ENCODE data around the gene LSAMP. TPM values are rescaled to one million over a fixed set of nuclear protein-coding genes. Genes with fewer than 3 reads are reported as not detected.
A peak's percentile ranks its signal among the peaks of the same experiment; 100 is the strongest.

The LSAMP gene
- total and polyA plus RNA-seq, 9 of the 15 experiments (the other 6 are each of a cell fraction or from before 2014, with no cell fraction given) = 0.09 to 0.11 TPM; not detected in 7

- CTCF ChIA-PET (ENCODE audit: low intra/inter-chr PET ratio) = no interaction called here
- in situ Hi-C loops (cut with MboI) = no loop called here
- Histone ChIP-seq H3K27ac (ENCODE audit: extremely low read depth, low read depth, low read length) (no peak overlapping the region), H3K36me3 (ENCODE audit: control insufficient read depth, insufficient read depth, low read length) (no peaks in the 10 kb centered on the region), H3K9ac (ENCODE audit: insufficient read depth in 1 of 2, low read depth in 2 of 2, low read length in 2 of 2) (no peak overlapping the region), H2AFZ (ENCODE audit: low read depth, low read length) (no peak overlapping the region), H3K4me1 (replicated peaks in 1 of 2; ENCODE audit: control insufficient read depth in 2 of 2, insufficient read depth in 2 of 2, low read length in 2 of 2) (no peaks in the 10 kb centered on the region; a peak in 1 of 5 replicates), H3K4me2 (ENCODE audit: insufficient read depth, low read length) (no peak overlapping the region), H3K9me1 (ENCODE audit: control insufficient read depth, insufficient read depth, low read length) (no peaks in the 10 kb centered on the region), H3K79me2 (ENCODE audit: control insufficient read depth, insufficient read depth, low read length) (no peaks in the 10 kb centered on the region), H3K27me3 (ENCODE audit: control insufficient read depth in 2 of 2, insufficient read depth in 2 of 2, low read length in 2 of 2) (no peaks in the 10 kb centered on the region), H3K9me3 (replicated peaks; ENCODE audit: control insufficient read depth, insufficient read depth, low read depth, low read length) (no peaks in the 10 kb centered on the region), H4K20me1 (replicated peaks; ENCODE audit: control insufficient read depth, insufficient read depth, low read length) (no peaks in the 10 kb centered on the region), H3K4me3 (no peak overlapping the region)
- FAIRE-seq = no peak
- DNase-seq (ENCODE audit: extremely low read depth in 1 of 4, low spot score in 3 of 4) = no peak
- no peak for ATAC-seq
- 13% methylated on average over 1 of the region's 1 CpG for WGBS (ENCODE audit: insufficient coverage, low coverage, missing lambda C conversion rate)
- intact Hi-C loops (cut with micrococcal nuclease) = no loop called here
- BruUV-seq (replicated peaks) = no TSS peak
- POLR2A ChIA-PET = no interaction called here
- peak; percentile 75 for TF ChIP-seq C11orf30 (IDR thresholded peaks at IDR 0.05; ENCODE audit: low read depth)
- peak; percentile 50; the same call in 1 of the 2 replicates for TF ChIP-seq MAFK (IDR thresholded peaks at IDR 0.05; ENCODE audit: low read length)
- peak; percentile 84 for TF ChIP-seq ZNF316 (IDR thresholded peaks at IDR 0.05)
- TF ChIP-seq MAFF (IDR thresholded peaks at IDR 0.05; ENCODE audit: low read length) = peak; percentile 63
- TF ChIP-seq ZNF253 (CRISPR knock-in tag; conservative IDR thresholded peaks at IDR 0.05) = no peak
- TF ChIP-seq, protein P1, sequence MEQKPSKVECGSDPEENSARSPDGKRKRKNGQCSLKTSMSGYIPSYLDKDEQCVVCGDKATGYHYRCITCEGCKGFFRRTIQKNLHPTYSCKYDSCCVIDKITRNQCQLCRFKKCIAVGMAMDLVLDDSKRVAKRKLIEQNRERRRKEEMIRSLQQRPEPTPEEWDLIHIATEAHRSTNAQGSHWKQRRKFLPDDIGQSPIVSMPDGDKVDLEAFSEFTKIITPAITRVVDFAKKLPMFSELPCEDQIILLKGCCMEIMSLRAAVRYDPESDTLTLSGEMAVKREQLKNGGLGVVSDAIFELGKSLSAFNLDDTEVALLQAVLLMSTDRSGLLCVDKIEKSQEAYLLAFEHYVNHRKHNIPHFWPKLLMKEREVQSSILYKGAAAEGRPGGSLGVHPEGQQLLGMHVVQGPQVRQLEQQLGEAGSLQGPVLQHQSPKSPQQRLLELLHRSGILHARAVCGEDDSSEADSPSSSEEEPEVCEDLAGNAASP (IDR thresholded peaks at IDR 0.05) = no peak
- TF ChIP-seq MAFG (tag; conservative IDR thresholded peaks at IDR 0.05) = peak; percentile 59
These were observed 294.6 kb downstream of the LSAMP start for GRCh38 chr3:116150655-116151167.
